B cell (primary cell): ENCODE measurements around the gene CERS6. TPM values are rescaled to one million over a fixed set of nuclear protein-coding genes. Genes with fewer than 3 reads are reported as not detected.
"Not testable (repeated sequence)": the region's sequence is repeated elsewhere in the genome, so short reads cannot be mapped to it uniquely, and the experiment has no call there.

Experiments
- ATAC-seq: fragments of 200-7000 bp; cut with Tn5 transposase; one replicate; pipeline ENCODE4 v1.10.0; 2021; ENCODE audit warnings: low read depth, mild to moderate bottlenecking, moderate number of reproducible peaks, moderate library complexity
- CTCF ChIA-PET: fragments of 350-600 bp; sonication (Branson Sonifier 250); formaldehyde crosslinking; loops from one replicate; lab custom pipeline; 2021; ENCODE audit warnings: antibody characterized with exemption, inconsistent platforms; lab: Charles Lee
- POLR2A ChIA-PET: fragments of 350-600 bp; sonication (Branson Sonifier 250); formaldehyde crosslinking; loops from one replicate; lab custom pipeline; 2021; ENCODE audit warnings: antibody characterized with exemption; lab: Charles Lee
- DNase-seq: peaks from one replicate; pipeline ENCODE4 v3.0.0; 2013
- H2AFZ ChIP-seq: 2 replicates; pipeline ENCODE4 v1.6.1; 2012; ENCODE audit warnings: mild to moderate bottlenecking, low read depth, low read length; ENCODE audit not compliant: insufficient read depth, poor library complexity, severe bottlenecking
- H3K27ac ChIP-seq, 2 donors: 1 replicate in 1 of 2; 2 replicates in 1 of 2; pipeline ENCODE4 v1.5.1; 2012 to 2013; ENCODE audit warnings: low read length in 2 of 2, mild to moderate bottlenecking in 2 of 2, moderate library complexity in 1 of 2
- H3K27me3 ChIP-seq, 4 experiments: fragments of 200-600 bp in 1 of 4; sonication (generic) in 1 of 4; replicated peaks in 1 of 4; 1 replicate in 2 of 4; 2 replicates in 2 of 4; pipeline versions ENCODE4 v1.6.1 to v1.7.0; 2013 to 2016; ENCODE audit warnings: low read length in 3 of 4, mild to moderate bottlenecking in 2 of 4, mixed read lengths in 1 of 4, moderate library complexity in 1 of 4; ENCODE audit not compliant: insufficient read depth in 4 of 4, control insufficient read depth in 3 of 4; ENCODE audit errors: control extremely low read depth in 1 of 4
- H3K36me3 ChIP-seq, 2 experiments: replicated peaks in 1 of 2; 1 replicate in 1 of 2; 2 replicates in 1 of 2; pipeline versions ENCODE4 v1.6.1 to v1.7.1; 2013; ENCODE audit warnings: low read length in 1 of 2; ENCODE audit not compliant: insufficient read depth in 2 of 2, control insufficient read depth in 1 of 2; ENCODE audit errors: control extremely low read depth in 1 of 2, extremely low read depth in 1 of 2
- H3K4me1 ChIP-seq, 2 donors: fragments of 200-600 bp in 1 of 2; sonication (generic) in 1 of 2; 1 replicate in 1 of 2; 2 replicates in 1 of 2; pipeline versions ENCODE4 v1.5.1 to v1.6.1; 2013 to 2017; ENCODE audit warnings: low read length in 2 of 2; ENCODE audit not compliant: control insufficient read depth in 2 of 2, insufficient read depth in 2 of 2
- H3K4me2 ChIP-seq: replicated peaks from 2 replicates; pipeline ENCODE3; 2012; ENCODE audit warnings: mild to moderate bottlenecking, low read depth, low read length; ENCODE audit not compliant: poor library complexity, severe bottlenecking
- H3K4me3 ChIP-seq, 5 experiments: fragments of 200-600 bp in 1 of 5; sonication (generic) in 1 of 5; 1 replicate in 3 of 5; 2 replicates in 2 of 5; pipeline versions ENCODE4 v1.5.1 to v1.7.0; 2011 to 2016; ENCODE audit warnings: low read length in 4 of 5, mild to moderate bottlenecking in 4 of 5, low read depth in 2 of 5, control low read depth in 1 of 5, moderate library complexity in 1 of 5; ENCODE audit not compliant: insufficient read depth in 1 of 5; ENCODE audit errors: control extremely low read depth in 1 of 5, extremely low read depth in 1 of 5
- H3K79me2 ChIP-seq: fragments of 200-600 bp; sonication (generic); one replicate; pipeline ENCODE4 v1.6.0; 2016; ENCODE audit warnings: low read length; ENCODE audit not compliant: control insufficient read depth, insufficient read depth
- H3K9ac ChIP-seq: fragments of 200-600 bp; sonication (generic); 2 replicates; pipeline ENCODE4 v1.6.1; 2017; ENCODE audit warnings: mild to moderate bottlenecking, low read length, moderate library complexity
- H3K9me3 ChIP-seq, 3 donors: one replicate each; pipeline versions ENCODE4 v1.6.1 to v1.7.1; 2013; ENCODE audit warnings: low read length in 2 of 3; ENCODE audit not compliant: control insufficient read depth in 2 of 3, insufficient read depth in 1 of 3; ENCODE audit errors: control extremely low read depth in 1 of 3
- H4K20me1 ChIP-seq: 2 replicates; pipeline ENCODE4 v1.6.0; 2012; ENCODE audit warnings: mild to moderate bottlenecking, low read length; ENCODE audit not compliant: insufficient read depth, control insufficient read depth, poor library complexity, severe bottlenecking
- H3K27ac Mint-ChIP-seq: one replicate; pipeline ENCODE4 v1.8.0; 2021; ENCODE audit warnings: mixed read lengths
- H3K27me3 Mint-ChIP-seq: one replicate; pipeline ENCODE4 v1.8.0; 2021; ENCODE audit warnings: mixed read lengths
- H3K4me1 Mint-ChIP-seq: one replicate; pipeline ENCODE4 v1.8.0; 2021; ENCODE audit warnings: mixed read lengths
- H3K4me3 Mint-ChIP-seq: one replicate; pipeline ENCODE4 v1.8.0; 2021; ENCODE audit warnings: mixed read lengths
- H3K9me3 Mint-ChIP-seq: one replicate; pipeline ENCODE4 v1.8.0; 2022; ENCODE audit warnings: mixed read lengths; ENCODE audit not compliant: insufficient read depth
- EZH2 ChIP-seq: IDR thresholded peaks from 2 replicates; pipeline ENCODE4 v1.6.1; 2012; ENCODE audit warnings: borderline replicate concordance, low read depth, mild to moderate bottlenecking, moderate library complexity, low read length; ENCODE audit not compliant: insufficient read depth, poor library complexity, severe bottlenecking
- WGBS: methylation state at CpG from one replicate; pipeline ENCODE4 v1.1.5; 2013; ENCODE audit warnings: missing lambda C conversion rate; ENCODE audit not compliant: insufficient coverage; 5-methylcytosine and 5-hydroxymethylcytosine counted together
- intact Hi-C: fragments of 100-400 bp; cut with micrococcal nuclease; formaldehyde crosslinking; loops from one replicate; pipeline ENCODE4 v1.10.0; 2022
- polyA plus RNA-seq: library from polyadenylated mRNA; depleted of rRNA; stranded (reverse); fragments of >200 nt; gene quantifications from 2 replicates; pipeline ENCODE4 v1.2.3, GENCODE V29; 2012
- total RNA-seq, 2 donors: library from RNA; stranded (reverse); fragments of 120-200 nt in 1 of 2; gene quantifications; 1 replicate in 1 of 2; 2 replicates in 1 of 2; pipeline versions ENCODE4 v1.2.3 to v1.2.4, GENCODE V29; 2013 to 2022
- TF ChIP-seq, protein P1 (sequence below): fragments of 200-600 bp; IDR thresholded peaks from one replicate; pipeline ENCODE4 v1.8.0; 2022; ENCODE audit warnings: antibody characterized with exemption, mild to moderate bottlenecking

Gene CERS6
- total and polyA plus RNA-seq, 2 donors (not counting 1 experiment from before 2014, with no cell fraction given) = 2.2 to 5.5 TPM

- Mint-ChIP-seq H3K9me3 (no peaks in the 10 kb centered on the region), H3K4me1 (no peaks in the 10 kb centered on the region), H3K27ac (no peak overlapping the region), H3K4me3 (no peak overlapping the region), H3K27me3 (no peaks in the 10 kb centered on the region)
- H3K4me2 ChIP-seq = no peak overlapping the region
- no peaks in the 10 kb centered on the region for H3K9me3 ChIP-seq
- no peaks in the 10 kb centered on the region for H3K27me3 ChIP-seq
- no peaks in the 10 kb centered on the region for H4K20me1 ChIP-seq
- intact Hi-C loops = no loop called here
- TF ChIP-seq, protein P1, sequence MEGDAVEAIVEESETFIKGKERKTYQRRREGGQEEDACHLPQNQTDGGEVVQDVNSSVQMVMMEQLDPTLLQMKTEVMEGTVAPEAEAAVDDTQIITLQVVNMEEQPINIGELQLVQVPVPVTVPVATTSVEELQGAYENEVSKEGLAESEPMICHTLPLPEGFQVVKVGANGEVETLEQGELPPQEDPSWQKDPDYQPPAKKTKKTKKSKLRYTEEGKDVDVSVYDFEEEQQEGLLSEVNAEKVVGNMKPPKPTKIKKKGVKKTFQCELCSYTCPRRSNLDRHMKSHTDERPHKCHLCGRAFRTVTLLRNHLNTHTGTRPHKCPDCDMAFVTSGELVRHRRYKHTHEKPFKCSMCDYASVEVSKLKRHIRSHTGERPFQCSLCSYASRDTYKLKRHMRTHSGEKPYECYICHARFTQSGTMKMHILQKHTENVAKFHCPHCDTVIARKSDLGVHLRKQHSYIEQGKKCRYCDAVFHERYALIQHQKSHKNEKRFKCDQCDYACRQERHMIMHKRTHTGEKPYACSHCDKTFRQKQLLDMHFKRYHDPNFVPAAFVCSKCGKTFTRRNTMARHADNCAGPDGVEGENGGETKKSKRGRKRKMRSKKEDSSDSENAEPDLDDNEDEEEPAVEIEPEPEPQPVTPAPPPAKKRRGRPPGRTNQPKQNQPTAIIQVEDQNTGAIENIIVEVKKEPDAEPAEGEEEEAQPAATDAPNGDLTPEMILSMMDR = no peak
- TF ChIP-seq EZH2 = no peak
- H3K4me3 ChIP-seq = no peak overlapping the region
- H3K27ac ChIP-seq = no peak overlapping the region
- ChIA-PET POLR2A (no interaction called here), CTCF (no interaction called here)
- no peak for DNase-seq
- no peaks in the 10 kb centered on the region for H3K79me2 ChIP-seq
- H3K36me3 ChIP-seq = no peaks in the 10 kb centered on the region
- H3K9ac ChIP-seq = no peak overlapping the region
- no peak for ATAC-seq
- WGBS = 80% methylated on average over 1 of the region's 3 CpGs
- no peak overlapping the region for H2AFZ ChIP-seq
- no peaks in the 10 kb centered on the region for H3K4me1 ChIP-seq
Measured at GRCh38 chr2:168663993-168664392, 207.9 kb downstream of the CERS6 start.

- H3K27me3 Mint-ChIP-seq, intact Hi-C loops, POLR2A ChIA-PET: not testable (repeated sequence)
Measured at GRCh38 chr2:168664715-168665114, 208.6 kb downstream of the CERS6 start.

More at GRCh38 chr2:168664715-168665114, 208.6 kb downstream of the CERS6 start:
- H4K20me1 ChIP-seq, H2AFZ ChIP-seq, DNase-seq, H3K4me1 ChIP-seq, H3K27ac Mint-ChIP-seq, H3K9me3 Mint-ChIP-seq, H3K4me2 ChIP-seq, H3K79me2 ChIP-seq, H3K4me3 ChIP-seq, H3K4me1 Mint-ChIP-seq, CTCF ChIA-PET, H3K4me3 Mint-ChIP-seq, H3K36me3 ChIP-seq, H3K27me3 ChIP-seq, H3K9ac ChIP-seq, H3K9me3 ChIP-seq, H3K27ac ChIP-seq, ATAC-seq: not testable (repeated sequence)
- WGBS = 89% methylated on average over 2 of the region's 3 CpGs
